Kasumi-1 (cell line): ENCODE results near the gene ARHGEF19.
A peak's percentile ranks its signal among the peaks of the same experiment; 100 is the strongest.
"Not testable (repeated sequence)": the region's sequence is repeated elsewhere in the genome, so short reads cannot be mapped to it uniquely, and the experiment has no call there.

Source experiments
- DNase-seq, 2 experiments: peaks; one replicate each; lab custom pipeline; 2025; lab: John Stamatoyannopoulos, UW

The ARHGEF19 gene

GRCh38 chr1:16219968-16220500, 7.6 kb upstream of the ARHGEF19 start:
- DNase-seq = no peak

DNA sequence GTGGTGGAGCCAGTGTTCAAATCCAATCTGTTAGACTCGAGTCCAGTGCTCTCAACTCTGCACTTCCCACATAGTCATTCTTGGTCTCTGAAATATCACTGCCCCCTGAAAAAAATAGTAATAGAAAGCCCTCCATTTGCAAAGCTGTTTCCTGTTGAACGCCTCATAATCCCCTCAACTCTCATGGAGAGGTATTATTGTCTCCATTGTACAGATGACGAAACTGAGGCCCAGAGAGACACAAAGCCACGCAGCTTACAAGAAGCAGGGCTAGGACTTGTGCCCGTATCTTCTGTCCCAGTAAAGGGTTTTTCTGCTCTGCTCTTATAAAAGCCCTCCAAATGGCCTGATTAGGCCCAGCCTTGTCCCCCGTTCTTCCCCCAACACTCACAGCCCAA, 6.2 kb upstream of the ARHGEF19 start:
- DNase-seq = no peak

- DNase-seq = no peak
Measured at GRCh38 chr1:16218014-16218673, 5.7 kb upstream of the ARHGEF19 start.

DNA sequence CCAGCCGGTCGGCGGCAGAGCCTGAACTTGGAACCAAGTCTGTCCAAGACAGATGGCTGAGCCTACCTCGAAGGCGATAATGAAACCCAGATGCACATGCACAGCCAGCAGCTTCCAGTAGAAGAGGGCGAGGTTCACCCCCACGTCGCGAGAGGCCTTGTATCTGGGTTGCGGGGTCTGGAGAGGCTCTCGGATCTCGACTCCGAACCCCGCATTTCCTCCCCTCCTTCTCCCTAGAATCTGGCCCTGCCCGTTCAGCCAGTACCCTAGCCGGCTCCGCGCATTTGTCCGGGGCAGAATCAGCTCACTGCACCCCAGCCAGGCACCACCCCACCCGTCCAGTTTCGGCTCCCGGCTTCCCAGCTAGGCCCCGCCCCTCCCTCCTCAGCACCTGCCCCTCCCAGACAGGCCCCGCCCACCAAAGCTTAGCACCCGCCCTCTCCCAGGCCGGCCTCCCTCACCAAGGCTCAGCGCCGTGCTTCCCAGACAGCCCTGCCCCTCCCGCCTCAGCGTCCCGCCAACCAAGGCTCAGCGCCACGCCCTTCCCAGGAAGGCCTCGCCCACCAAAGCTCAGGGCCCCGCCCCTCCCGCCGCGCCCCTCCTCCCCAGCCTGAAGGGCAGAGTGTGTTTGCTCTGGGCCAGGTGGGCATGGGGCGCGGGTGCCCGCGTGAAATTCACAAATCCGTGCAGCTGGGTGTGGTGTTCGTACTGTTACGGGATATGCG, 4.8 kb upstream of the ARHGEF19 start:
- DNase-seq = peak; percentile 83

GRCh38 chr1:16215882-16216753, 3.7 kb upstream of the ARHGEF19 start:
- no peak for DNase-seq

DNA sequence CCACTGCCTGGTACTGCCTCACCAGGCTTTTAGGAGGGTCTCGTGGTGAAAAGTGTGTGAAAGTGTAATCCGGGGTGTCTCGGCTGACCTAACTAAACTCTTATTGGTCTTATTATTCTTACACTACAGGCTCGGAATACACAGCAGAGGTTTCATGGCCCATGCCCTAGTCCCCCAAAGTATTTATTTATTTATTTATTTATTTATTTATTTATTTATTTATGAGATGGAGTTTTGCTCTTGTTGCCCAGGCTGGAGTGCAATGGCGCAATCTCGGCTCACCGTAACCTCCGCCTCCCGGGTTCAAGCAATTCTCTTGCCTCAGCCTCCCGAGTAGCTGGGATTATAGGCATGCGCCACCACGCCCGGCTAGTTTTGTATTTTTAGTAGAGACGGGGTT, 2.8 kb upstream of the ARHGEF19 start:
- DNase-seq = not testable (repeated sequence)

- not testable (repeated sequence) for DNase-seq
Measured at GRCh38 chr1:16213544-16213943, 1.1 kb upstream of the ARHGEF19 start.

DNA sequence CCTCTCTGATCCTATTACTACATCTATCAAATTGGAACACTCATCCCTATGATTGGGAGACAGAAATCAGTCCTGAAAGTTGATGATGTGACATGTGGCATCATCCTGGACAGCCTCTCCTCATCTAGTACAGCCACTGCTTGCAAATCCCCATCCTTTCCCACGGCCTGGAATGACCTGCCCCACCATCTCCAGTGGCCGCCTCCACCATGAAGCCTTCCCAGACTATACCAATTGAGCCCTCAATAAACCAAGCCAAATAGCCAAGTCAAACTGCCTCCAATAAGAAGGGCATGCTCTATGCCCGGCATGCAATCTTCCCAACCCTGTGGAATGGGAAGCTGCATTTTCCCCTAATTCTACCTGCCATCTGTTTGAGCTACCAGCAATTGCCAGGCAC, 561 bp upstream of the ARHGEF19 start:
- DNase-seq = no peak

- no peak for DNase-seq
Measured at GRCh38 chr1:16211824-16212223, 628 bp downstream of the ARHGEF19 start.

- no peak for DNase-seq
Measured at GRCh38 chr1:16210581-16210980, 1.9 kb downstream of the ARHGEF19 start.

DNA sequence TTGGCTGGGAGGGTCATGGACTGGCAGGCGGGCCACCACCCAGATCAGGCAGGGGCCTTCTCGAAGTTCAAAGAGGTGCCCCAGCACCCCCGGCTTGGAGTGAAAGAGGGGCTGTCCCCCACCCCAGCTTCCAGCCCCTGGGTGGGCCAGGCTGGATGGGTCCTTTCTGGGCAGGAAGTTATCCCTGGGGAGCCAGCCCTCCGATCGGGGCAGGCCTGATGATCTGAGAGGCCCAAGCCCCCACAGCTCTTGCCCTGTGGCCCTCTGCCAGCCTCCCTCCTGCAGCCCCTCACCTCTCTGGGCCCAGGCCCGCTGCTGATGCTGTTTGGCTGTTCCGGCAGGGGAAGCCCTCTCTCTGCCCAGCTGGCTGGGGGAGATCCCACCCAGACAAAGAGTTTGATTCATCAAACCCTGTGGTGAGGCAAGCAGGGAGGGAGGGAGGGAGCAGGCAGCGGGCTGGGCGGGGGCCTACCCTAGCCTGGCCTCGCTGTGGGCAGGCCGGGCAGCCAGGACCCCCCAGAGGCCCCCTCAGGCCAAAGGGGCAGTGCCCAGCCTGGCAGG, 2.5 kb downstream of the ARHGEF19 start:
- DNase-seq = no peak

GRCh38 chr1:16209132-16209846, 3.2 kb downstream of the ARHGEF19 start:
- no peak for DNase-seq

- DNase-seq = no peak
Measured at GRCh38 chr1:16208270-16208987, 4.0 kb downstream of the ARHGEF19 start.

GRCh38 chr1:16207318-16208269, 4.9 kb downstream of the ARHGEF19 start:
- DNase-seq = no peak

DNA sequence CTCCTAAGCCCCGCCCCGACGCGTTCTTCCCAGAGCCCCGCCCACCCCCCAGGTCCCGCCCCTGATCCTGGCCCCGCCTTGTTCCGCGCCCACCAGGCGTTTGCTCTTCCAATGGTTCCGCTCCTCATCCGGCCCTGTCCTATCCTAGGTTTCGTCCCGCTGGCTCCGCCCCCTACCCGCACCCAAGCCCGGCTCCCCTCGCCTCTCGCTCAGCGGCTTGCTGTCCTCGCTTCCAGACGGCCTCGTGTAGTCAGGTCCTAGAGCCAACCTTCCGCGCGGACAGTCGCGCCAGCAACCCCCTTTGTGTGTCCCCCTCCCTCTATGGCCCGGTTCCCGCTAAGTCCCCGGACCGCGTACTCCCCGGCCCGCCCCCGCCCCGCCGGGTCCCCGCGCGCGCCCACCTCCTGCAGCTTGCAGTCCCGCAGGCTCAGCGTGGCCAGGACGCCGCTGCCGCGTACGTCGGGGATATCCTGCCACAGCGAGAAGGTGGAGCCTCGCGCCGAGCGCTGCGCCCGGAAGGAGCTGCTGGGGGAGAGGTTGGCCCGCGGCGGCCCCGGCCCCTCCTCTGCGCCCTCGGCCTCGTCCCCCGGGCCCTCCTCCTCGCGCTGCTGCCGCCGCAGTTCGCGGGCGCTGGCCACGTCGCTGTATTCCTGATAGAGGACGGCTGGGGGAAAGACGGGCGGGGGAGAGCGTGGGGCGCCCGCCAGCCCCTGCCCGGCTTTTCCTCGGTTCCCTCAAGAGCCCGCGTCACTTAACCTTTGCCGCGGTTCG, 5.7 kb downstream of the ARHGEF19 start:
- peak; percentile 97 for DNase-seq

DNA sequence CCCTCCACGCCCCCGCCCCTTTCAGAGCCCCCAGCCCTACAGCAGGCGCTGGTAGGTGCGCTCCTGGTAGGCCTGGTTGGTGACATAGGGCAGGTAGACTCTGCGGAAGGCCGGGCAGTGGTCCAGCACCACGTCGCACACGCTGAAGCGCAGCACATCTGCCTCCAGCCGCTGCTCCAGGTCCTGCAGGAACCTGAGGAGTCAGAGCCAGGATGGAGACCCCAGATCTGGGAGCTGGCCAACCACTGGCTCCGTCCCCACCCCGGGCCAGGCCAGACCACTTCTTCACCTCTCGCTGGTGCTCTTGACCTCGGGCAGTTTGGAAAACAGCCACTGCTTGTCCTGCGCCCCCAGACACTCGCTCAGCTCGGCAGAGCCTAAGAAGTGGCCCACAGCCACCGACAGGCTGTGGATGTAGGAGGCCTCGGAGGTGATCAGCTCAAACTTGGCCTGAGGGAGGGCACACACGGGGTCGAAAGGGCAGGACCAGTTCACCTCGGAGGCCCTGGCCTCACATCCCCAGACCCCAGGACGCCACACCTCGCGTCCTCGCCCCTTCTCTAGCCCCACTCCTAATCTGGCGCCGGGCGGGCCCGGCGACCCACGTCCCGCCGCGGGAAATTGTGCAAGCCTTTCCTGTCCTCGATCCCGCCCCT, 6.4 kb downstream of the ARHGEF19 start:
- no peak for DNase-seq

DNA sequence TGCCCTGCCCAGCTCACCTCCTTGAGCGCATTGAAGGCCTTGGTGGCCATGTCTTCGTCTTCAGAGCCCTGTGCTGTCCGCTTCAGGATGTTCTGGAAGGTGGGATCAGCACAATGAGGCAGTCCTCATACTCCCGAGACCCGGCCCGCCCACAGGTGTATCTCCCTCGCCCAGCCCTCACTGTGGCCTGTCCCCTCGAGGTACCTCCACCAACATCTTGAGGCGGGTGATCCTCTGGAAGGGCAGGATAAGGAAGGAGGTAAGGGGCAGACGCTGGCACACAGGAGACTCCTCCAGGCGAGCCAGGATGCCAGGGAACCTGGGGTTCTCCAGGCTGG, 7.1 kb downstream of the ARHGEF19 start:
- no peak for DNase-seq

GRCh38 chr1:16204634-16205333, 7.7 kb downstream of the ARHGEF19 start:
- DNase-seq = peak; percentile 21 to 22
